HepG2 (cell line): ENCODE measurements around the gene AFG1L. TPM values are rescaled to one million over a fixed set of nuclear protein-coding genes. Genes with fewer than 3 reads are reported as not detected.

Experiments used
- ATF7-NPFF ChIP-seq: sonication (generic); formaldehyde crosslinking; IDR thresholded peaks from 2 replicates; pipeline ENCODE4 v1.8.1; 2023; ENCODE audit warnings: mild to moderate bottlenecking, low read depth, missing genetic modification reagents, moderate library complexity
- BORCS8-MEF2B ChIP-seq: sonication (generic); formaldehyde crosslinking; IDR thresholded peaks from 2 replicates; pipeline ENCODE4 v1.8.0; 2022; ENCODE audit warnings: mild to moderate bottlenecking, missing genetic modification reagents
- HHEX ChIP-seq: IDR thresholded peaks from 2 replicates; pipeline ENCODE4 v1.6.1; 2016; ENCODE audit warnings: control low read depth
- KLF9 ChIP-seq: IDR thresholded peaks from 2 replicates; pipeline ENCODE4 v1.6.1; 2016; ENCODE audit warnings: low read depth
- NFE2L1 ChIP-seq: sonication (generic); formaldehyde crosslinking; IDR thresholded peaks from 2 replicates; pipeline ENCODE4 v1.4.0; 2020; ENCODE audit warnings: missing genetic modification reagents, mild to moderate bottlenecking, borderline replicate concordance
- NR2F1 ChIP-seq, 2 experiments: fragments of 450-650 bp in 1 of 2; formaldehyde crosslinking in 1 of 2; IDR thresholded peaks; 2 replicates each; pipeline versions ENCODE4 v1.5.0 to v1.6.1; 2016 to 2020; ENCODE audit warnings: mild to moderate bottlenecking in 1 of 2, missing compliant biosample characterization in 1 of 2, missing genetic modification reagents in 1 of 2, moderate library complexity in 1 of 2
- PPARG ChIP-seq: conservative IDR thresholded peaks from 2 replicates; pipeline ENCODE4 v1.6.1; 2016; ENCODE audit warnings: missing biosample characterization, missing genetic modification reagents
- U2AF1 ChIP-seq: fragments of 200-400 bp; formaldehyde crosslinking; optimal IDR thresholded peaks from 2 replicates; pipeline ENCODE3; 2017; ENCODE audit warnings: mild to moderate bottlenecking, low read depth, low read length
- ZNF230 ChIP-seq: sonication (generic); formaldehyde crosslinking; IDR thresholded peaks from 2 replicates; pipeline ENCODE4 v1.4.0; 2020; ENCODE audit warnings: mild to moderate bottlenecking, missing genetic modification reagents
- ZNF563 ChIP-seq: sonication (generic); formaldehyde crosslinking; IDR thresholded peaks from 2 replicates; pipeline ENCODE4 v1.8.0; 2022; ENCODE audit warnings: mild to moderate bottlenecking, moderate library complexity, missing genetic modification reagents
- ZNF777 ChIP-seq: sonication (generic); formaldehyde crosslinking; IDR thresholded peaks from 2 replicates; pipeline ENCODE4 v1.4.0; 2020; ENCODE audit warnings: missing genetic modification reagents
- ZNF788 ChIP-seq: sonication (generic); formaldehyde crosslinking; IDR thresholded peaks from 2 replicates; pipeline ENCODE4 v1.5.0; 2020; ENCODE audit warnings: mild to moderate bottlenecking, missing genetic modification reagents, borderline replicate concordance
- ZSCAN21 ChIP-seq: sonication (generic); formaldehyde crosslinking; IDR thresholded peaks from 2 replicates; pipeline ENCODE4 v1.8.0; 2022; ENCODE audit warnings: mild to moderate bottlenecking, missing genetic modification reagents, moderate library complexity, borderline replicate concordance
- polyA plus RNA-seq, 8 experiments: library from polyadenylated mRNA; depleted of rRNA in 3 of 8; stranded (reverse) in 7 of 8; unstranded in 1 of 8; fragments of >200 nt; fragmentation: Illumina TruSeq in 4 of 8; extraction: Trizol in 4 of 8; gene quantifications; 2 replicates each; pipeline versions ENCODE4 v1.2.1 to v1.2.3, GENCODE V29; 2011 to 2016; ENCODE audit warnings: low read depth in 4 of 8, missing spikeins in 1 of 8, mixed read lengths in 1 of 8; ENCODE audit not compliant: insufficient read depth in 1 of 8
- total RNA-seq, 5 experiments: library from RNA; depleted of rRNA; stranded (reverse); fragments of >200 nt; fragmentation: Illumina TruSeq; extraction: Trizol; gene quantifications; 2 replicates each; pipeline ENCODE4 v1.2.3, GENCODE V29; 2016; ENCODE audit warnings: low read depth in 1 of 5
- TF ChIP-seq, protein P1 (sequence below): sonication (generic); formaldehyde crosslinking; IDR thresholded peaks from 2 replicates; pipeline ENCODE4 v1.4.0; 2020; ENCODE audit warnings: missing genetic modification reagents
- TF ChIP-seq, protein P2 (sequence below): sonication (generic); formaldehyde crosslinking; IDR thresholded peaks from 2 replicates; pipeline ENCODE4 v1.5.0; 2020; ENCODE audit warnings: mild to moderate bottlenecking, missing genetic modification reagents
- TF ChIP-seq, protein P3 (sequence below): IDR thresholded peaks from 2 replicates; pipeline ENCODE4 v1.6.1; 2016; ENCODE audit warnings: mild to moderate bottlenecking
- TF ChIP-seq, protein P4 (sequence below): sonication (generic); formaldehyde crosslinking; IDR thresholded peaks from 2 replicates; pipeline ENCODE4 v1.8.1; 2022; ENCODE audit warnings: mild to moderate bottlenecking, missing genetic modification reagents
- TF ChIP-seq, protein P5 (sequence below): sonication (generic); formaldehyde crosslinking; IDR thresholded peaks from 2 replicates; pipeline ENCODE4 v1.4.0; 2020; ENCODE audit warnings: missing genetic modification reagents

Gene AFG1L
- total and polyA plus RNA-seq, 2 of the 13 experiments (the other 11 are each of a cell fraction or from before 2014, with no cell fraction given), result 3.1 to 14.0 TPM

DNA sequence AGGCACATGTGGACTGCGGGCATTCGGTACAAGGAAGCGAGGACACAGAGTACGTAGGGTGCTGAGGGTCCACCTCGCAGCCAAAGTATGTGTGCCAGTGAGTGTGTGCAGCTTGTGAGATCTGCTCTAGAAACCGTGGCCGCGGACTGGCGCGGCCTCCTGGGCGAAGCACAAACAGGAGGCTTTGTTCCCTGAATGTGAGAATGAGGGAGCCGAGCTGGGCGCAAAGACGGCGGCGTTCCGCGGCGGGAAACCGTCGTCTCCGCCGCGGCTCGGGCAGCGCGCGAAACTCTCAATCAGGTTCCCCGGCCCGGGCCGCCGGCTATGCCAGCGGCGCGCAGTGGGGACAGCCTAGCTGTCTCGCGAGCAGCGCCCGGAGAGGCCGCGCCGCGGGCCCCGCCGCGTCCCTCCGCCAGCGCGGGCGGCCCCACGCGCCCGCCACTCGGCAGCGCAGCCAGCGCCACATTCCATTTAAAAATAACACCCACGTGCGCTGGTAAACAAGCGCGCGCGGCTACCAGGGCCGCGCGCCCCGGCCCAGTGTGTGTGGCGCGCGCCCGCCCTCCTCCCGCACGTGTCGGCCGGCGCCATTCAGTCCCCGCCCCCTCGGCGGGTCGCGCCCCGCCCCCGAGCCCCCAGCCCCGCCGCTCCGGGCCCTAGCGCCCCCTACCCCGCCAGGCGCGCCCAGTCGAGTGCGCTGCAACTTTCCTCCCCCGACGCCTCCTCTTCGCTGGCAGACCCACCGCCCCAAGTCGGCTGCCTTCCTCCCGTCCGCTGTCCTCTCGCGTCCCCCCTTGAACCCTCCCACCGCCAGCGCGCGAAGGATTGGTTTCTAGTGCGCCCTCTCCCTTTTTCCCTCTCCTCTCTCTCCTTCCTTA lies 262.9 kb downstream of the AFG1L start (continued):
- TF ChIP-seq ZNF563 (CRISPR knock-in tag) (no peak), ZNF788 (CRISPR knock-in tag) (no peak; the same call in 1 of the 2 replicates), ZNF230 (CRISPR knock-in tag) (peak; percentile 25; the same call in 1 of the 2 replicates), ZSCAN21 (CRISPR knock-in tag) (no peak; the same call in none of the 2 replicates), HHEX (no peak), U2AF1 (no peak), NFE2L1 (CRISPR knock-in tag) (no peak), NR2F1 (CRISPR knock-in tag; IDR thresholded peaks at IDR 0.05) (no peak), ZNF777 (CRISPR knock-in tag) (peak; percentile 76), KLF9 (CRISPR knock-in tag) (no peak), PPARG (CRISPR knock-in tag) (no peak), BORCS8-MEF2B (0 out of 2 replicates have a peak, but pooled peaks have one; percentile 17), ATF7-NPFF (CRISPR knock-in tag) (peak; percentile 70)
- TF ChIP-seq, protein P1, sequence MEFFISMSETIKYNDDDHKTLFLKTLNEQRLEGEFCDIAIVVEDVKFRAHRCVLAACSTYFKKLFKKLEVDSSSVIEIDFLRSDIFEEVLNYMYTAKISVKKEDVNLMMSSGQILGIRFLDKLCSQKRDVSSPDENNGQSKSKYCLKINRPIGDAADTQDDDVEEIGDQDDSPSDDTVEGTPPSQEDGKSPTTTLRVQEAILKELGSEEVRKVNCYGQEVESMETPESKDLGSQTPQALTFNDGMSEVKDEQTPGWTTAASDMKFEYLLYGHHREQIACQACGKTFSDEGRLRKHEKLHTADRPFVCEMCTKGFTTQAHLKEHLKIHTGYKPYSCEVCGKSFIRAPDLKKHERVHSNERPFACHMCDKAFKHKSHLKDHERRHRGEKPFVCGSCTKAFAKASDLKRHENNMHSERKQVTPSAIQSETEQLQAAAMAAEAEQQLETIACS (CRISPR knock-in tag), result no peak; the same call in 1 of the 2 replicates
- TF ChIP-seq, protein P2, sequence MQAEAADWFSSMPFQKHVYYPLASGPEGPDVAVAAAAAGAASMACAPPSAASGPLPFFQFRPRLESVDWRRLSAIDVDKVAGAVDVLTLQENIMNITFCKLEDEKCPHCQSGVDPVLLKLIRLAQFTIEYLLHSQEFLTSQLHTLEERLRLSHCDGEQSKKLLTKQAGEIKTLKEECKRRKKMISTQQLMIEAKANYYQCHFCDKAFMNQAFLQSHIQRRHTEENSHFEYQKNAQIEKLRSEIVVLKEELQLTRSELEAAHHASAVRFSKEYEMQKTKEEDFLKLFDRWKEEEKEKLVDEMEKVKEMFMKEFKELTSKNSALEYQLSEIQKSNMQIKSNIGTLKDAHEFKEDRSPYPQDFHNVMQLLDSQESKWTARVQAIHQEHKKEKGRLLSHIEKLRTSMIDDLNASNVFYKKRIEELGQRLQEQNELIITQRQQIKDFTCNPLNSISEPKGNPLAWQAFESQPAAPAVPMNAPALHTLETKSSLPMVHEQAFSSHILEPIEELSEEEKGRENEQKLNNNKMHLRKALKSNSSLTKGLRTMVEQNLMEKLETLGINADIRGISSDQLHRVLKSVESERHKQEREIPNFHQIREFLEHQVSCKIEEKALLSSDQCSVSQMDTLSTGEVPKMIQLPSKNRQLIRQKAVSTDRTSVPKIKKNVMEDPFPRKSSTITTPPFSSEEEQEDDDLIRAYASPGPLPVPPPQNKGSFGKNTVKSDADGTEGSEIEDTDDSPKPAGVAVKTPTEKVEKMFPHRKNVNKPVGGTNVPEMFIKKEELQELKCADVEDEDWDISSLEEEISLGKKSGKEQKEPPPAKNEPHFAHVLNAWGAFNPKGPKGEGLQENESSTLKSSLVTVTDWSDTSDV (CRISPR knock-in tag), result peak; percentile 26
- TF ChIP-seq, protein P3, sequence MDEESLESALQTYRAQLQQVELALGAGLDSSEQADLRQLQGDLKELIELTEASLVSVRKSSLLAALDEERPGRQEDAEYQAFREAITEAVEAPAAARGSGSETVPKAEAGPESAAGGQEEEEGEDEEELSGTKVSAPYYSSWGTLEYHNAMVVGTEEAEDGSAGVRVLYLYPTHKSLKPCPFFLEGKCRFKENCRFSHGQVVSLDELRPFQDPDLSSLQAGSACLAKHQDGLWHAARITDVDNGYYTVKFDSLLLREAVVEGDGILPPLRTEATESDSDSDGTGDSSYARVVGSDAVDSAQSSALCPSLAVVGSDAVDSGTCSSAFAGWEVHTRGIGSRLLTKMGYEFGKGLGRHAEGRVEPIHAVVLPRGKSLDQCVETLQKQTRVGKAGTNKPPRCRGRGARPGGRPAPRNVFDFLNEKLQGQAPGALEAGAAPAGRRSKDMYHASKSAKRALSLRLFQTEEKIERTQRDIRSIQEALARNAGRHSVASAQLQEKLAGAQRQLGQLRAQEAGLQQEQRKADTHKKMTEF (CRISPR knock-in tag), result 0 out of 2 replicates have a peak, but pooled peaks have one; percentile 8
- TF ChIP-seq, protein P4, sequence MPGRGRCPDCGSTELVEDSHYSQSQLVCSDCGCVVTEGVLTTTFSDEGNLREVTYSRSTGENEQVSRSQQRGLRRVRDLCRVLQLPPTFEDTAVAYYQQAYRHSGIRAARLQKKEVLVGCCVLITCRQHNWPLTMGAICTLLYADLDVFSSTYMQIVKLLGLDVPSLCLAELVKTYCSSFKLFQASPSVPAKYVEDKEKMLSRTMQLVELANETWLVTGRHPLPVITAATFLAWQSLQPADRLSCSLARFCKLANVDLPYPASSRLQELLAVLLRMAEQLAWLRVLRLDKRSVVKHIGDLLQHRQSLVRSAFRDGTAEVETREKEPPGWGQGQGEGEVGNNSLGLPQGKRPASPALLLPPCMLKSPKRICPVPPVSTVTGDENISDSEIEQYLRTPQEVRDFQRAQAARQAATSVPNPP (CRISPR knock-in tag), result 0 out of 2 replicates have a peak, but pooled peaks have one; percentile 52
- TF ChIP-seq, protein P5, sequence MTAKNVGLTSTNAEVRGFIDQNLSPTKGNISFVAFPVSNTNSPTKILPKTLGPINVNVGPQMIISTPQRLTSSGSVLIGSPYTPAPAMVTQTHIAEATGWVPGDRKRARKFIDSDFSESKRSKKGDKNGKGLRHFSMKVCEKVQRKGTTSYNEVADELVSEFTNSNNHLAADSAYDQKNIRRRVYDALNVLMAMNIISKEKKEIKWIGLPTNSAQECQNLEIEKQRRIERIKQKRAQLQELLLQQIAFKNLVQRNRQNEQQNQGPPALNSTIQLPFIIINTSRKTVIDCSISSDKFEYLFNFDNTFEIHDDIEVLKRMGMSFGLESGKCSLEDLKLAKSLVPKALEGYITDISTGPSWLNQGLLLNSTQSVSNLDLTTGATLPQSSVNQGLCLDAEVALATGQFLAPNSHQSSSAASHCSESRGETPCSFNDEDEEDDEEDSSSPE (CRISPR knock-in tag), result peak; percentile 48; the same call in 1 of the 2 replicates
